NB4 (cell line): ENCODE results near the gene KMT2B.

Experiments used
- CTCF ChIP-seq: IDR thresholded peaks from one replicate; pipeline ENCODE4 v1.5.1; 2012; ENCODE audit warnings: low read depth, low read length
- POLR2A ChIP-seq: IDR thresholded peaks from 2 replicates; pipeline ENCODE4 v1.6.1; 2011; ENCODE audit warnings: mild to moderate bottlenecking; ENCODE audit not compliant: insufficient read length; ENCODE audit errors: extremely low read depth

GRCh38 chr19:35727053-35727955, 9.5 kb downstream of the KMT2B start:
- TF ChIP-seq POLR2A (no peak), CTCF (no peak)
